Stimulated activated naive CD8-positive, alpha-beta T cell treated with anti-CD3 and anti-CD28 coated beads, Interleukin-15, Interleukin-2, amounts not matched to agents 100 ng/mL and 50 ng/mL, for 24 hours (primary cell): Measurements from ENCODE around the gene PRKAR2A.
A peak's percentile ranks its signal among the peaks of the same experiment; 100 is the strongest.

Source experiments
- H3K27ac Mint-ChIP-seq: one replicate; pipeline ENCODE4 v1.8.0; 2021; ENCODE audit warnings: mild to moderate bottlenecking, mixed read lengths
- H3K27me3 Mint-ChIP-seq: one replicate; pipeline ENCODE4 v1.8.0; 2021; ENCODE audit warnings: mixed read lengths
- H3K36me3 Mint-ChIP-seq: one replicate; pipeline ENCODE4 v1.8.0; 2021; ENCODE audit warnings: low read depth, mixed read lengths
- H3K4me1 Mint-ChIP-seq: one replicate; pipeline ENCODE4 v1.8.0; 2021; ENCODE audit warnings: low read depth, mixed read lengths
- H3K4me3 Mint-ChIP-seq: one replicate; pipeline ENCODE4 v1.8.0; 2021; ENCODE audit warnings: mild to moderate bottlenecking, mixed read lengths
- H3K9me3 Mint-ChIP-seq: one replicate; pipeline ENCODE4 v1.8.0; 2021; ENCODE audit warnings: mixed read lengths

Gene PRKAR2A

DNA sequence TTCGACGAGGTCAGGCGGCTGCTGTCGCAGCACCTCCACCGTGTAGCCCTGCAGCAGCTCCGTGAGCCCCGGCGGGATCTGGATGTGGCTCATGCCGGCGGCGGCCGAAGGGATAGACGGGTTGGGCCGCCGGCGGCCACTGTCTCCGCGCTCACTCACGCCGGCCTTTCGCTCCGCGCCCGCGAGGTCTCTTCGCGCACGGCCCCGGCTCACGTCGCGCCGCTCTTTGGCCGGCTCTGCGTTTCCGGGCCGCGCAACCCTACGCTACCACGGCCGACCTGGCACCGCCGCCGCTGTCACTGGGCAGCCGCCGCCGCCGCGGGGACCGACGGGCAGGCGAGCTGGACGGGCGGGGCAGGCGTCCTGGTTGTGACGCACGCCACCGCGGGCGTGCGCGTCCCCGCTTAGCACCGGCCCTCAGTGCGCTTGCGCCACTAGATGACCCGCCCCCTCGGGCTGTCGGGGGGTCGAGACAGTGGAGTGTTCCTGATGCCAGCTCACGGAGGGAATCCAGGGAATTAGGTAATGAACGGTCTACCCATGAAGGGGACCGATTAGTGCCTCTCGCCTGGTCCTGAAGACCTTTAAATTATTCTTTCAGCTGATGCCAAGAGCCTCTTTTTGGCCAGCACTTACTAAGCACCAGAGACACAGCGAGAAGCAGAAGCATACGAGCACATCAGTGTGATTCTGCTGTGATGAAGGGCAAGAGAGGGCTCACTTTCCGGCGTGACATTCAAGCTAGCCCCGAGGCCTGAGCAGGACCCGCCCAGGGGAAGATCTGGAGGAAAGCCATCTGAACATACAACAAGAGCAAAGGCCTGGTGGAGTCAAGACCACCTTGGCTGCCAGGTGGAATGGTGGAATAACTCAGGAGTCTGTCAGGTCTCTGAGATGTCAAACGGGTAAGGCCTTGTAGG is at the start of gene PRKAR2A:
PRKAR2A (minus strand) TSS at position 371 of the 920 bp plus-strand sequence; CDS start at position 93, 278 bp downstream.
- no peaks in the 10 kb centered on the region for H3K9me3 Mint-ChIP-seq

DNA sequence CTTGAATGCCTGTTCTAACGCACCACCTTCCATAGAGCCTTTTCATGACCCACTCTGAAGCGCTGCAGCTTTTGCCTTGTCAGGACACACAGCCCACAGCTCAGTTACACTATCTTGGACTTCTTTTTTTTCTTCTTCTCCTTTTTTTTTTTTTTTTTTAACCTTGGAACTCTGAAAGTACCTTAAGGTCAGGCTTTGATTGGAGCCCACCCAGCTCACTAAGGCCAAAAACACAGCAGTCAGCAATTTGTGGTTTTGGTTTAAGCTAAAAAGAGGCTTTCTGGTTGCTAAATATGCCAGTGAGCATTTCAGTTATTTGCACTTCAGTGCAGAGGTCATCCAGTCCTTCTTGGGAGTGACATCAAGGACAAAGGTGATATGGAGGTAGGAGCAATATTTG is 49.3 kb upstream of the PRKAR2A start:
- no peaks in the 10 kb centered on the region for H3K27me3 Mint-ChIP-seq
- peak overlapping the region; percentile 19 for H3K27ac Mint-ChIP-seq
- H3K4me1 Mint-ChIP-seq: peaks cover 29% of the 10 kb centered on the region
- peaks cover 4% of the 10 kb centered on the region for H3K36me3 Mint-ChIP-seq
- no peak overlapping the region for H3K4me3 Mint-ChIP-seq
- no peaks in the 10 kb centered on the region for H3K9me3 Mint-ChIP-seq

More for the DNA sequence above, at the start of gene PRKAR2A:
- peak within 1 kb of the TSS; percentile 88 for H3K4me3 Mint-ChIP-seq
- H3K36me3 Mint-ChIP-seq: peaks cover 7% of the 10 kb centered on the region
- peak within 1 kb of the TSS; percentile 93 for H3K27ac Mint-ChIP-seq
- no peaks in the 10 kb centered on the region for H3K27me3 Mint-ChIP-seq
- peaks cover 27% of the 10 kb centered on the region for H3K4me1 Mint-ChIP-seq

DNA sequence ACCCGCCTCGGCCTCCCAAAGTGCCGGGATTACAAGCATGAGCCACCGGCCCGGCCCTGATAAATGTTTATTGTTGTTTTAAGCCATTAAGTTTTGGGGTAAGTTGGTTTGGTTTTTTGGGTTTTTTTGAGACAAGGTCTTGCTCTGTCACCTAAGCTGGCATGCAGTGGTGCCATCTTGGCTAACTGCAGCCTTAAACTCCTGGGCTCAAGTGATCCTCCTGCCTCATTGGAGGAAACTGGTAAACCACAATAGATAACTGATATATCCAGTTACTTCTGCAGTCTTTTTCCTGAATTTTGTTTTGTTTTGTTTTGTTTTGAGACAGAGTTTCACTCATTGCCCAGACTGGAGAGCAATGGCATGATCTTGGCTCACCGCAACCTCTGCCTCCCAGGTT is 46.8 kb upstream of the PRKAR2A start:
- Mint-ChIP-seq H3K36me3 (peaks cover 12% of the 10 kb centered on the region), H3K4me3 (no peak overlapping the region), H3K27ac (no peak overlapping the region), H3K27me3 (no peaks in the 10 kb centered on the region), H3K4me1 (peaks cover 29% of the 10 kb centered on the region), H3K9me3 (no peaks in the 10 kb centered on the region)

DNA sequence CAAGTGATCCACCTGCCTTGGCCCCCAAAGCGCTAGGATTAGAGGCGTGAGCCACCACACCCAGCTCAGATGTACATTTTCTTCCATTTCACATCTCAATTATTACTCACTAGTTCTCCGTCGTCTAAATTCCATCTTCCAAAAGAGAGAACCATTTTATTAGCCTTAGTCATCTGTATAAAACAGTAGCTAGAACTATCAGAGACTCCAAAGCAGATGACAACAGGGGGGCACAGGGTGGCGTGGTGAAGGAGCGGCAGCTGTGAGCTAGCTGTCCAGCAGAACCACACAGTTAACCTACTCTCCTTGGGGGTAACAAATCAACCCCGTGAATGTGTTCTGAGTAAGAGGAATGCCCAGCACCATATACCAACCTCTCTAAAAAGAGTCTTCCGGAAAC is 43.9 kb upstream of the PRKAR2A start:
- H3K27me3 Mint-ChIP-seq: no peaks in the 10 kb centered on the region
- H3K36me3 Mint-ChIP-seq: peaks cover 12% of the 10 kb centered on the region
- H3K4me3 Mint-ChIP-seq: no peak overlapping the region
- H3K9me3 Mint-ChIP-seq: no peaks in the 10 kb centered on the region
- H3K4me1 Mint-ChIP-seq: peaks cover under 1% of the 10 kb centered on the region
- H3K27ac Mint-ChIP-seq: no peak overlapping the region

DNA sequence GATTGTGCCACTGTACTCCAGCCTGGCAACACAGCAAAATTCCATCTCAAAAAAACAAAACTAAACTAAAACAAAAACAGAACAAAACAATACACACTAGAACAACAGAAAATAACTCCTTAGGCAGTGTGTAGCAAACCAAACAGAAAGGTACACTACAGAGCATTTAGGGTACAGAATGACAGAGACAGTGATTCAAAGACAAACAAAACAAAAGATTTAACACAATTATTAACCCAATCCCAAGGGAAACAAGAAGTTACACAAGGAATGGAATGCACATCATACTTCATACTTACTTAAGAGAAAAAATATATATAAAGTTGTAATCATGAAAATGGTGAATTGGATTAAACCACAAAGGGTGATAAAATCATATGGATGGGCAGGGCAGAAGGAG is 38.1 kb upstream of the PRKAR2A start:
- no peaks in the 10 kb centered on the region for H3K4me1 Mint-ChIP-seq
- H3K27me3 Mint-ChIP-seq: no peaks in the 10 kb centered on the region
- H3K4me3 Mint-ChIP-seq: no peak overlapping the region
- H3K27ac Mint-ChIP-seq: no peak overlapping the region
- H3K9me3 Mint-ChIP-seq: no peaks in the 10 kb centered on the region
- peaks cover 7% of the 10 kb centered on the region for H3K36me3 Mint-ChIP-seq

DNA sequence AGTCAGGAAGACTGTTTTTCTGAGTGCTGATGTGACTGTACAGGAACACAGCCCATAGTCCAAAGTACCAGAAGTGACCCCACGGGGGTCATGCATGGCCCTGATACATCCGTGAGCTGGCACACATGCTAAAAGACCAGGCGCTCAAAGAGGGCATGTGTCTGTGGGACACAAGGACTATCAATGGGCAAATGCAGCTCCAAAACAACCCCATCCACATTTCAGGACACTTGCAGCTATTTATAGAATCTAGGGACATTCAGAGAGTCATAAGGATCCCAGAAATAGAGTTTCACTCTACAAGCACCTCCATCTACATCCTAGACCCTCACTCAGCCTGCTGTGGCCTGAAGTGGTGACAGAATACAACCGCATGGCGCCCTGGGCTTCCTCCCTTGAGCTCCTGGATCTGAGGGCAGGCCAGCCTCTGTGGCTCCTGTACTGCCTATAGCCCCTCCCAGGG is 34.0 kb upstream of the PRKAR2A start:
- peaks cover 3% of the 10 kb centered on the region for H3K4me1 Mint-ChIP-seq
- no peak overlapping the region for H3K4me3 Mint-ChIP-seq
- H3K27me3 Mint-ChIP-seq: no peaks in the 10 kb centered on the region
- H3K27ac Mint-ChIP-seq: no peak overlapping the region
- no peaks in the 10 kb centered on the region for H3K9me3 Mint-ChIP-seq
- H3K36me3 Mint-ChIP-seq: peaks cover 11% of the 10 kb centered on the region

DNA sequence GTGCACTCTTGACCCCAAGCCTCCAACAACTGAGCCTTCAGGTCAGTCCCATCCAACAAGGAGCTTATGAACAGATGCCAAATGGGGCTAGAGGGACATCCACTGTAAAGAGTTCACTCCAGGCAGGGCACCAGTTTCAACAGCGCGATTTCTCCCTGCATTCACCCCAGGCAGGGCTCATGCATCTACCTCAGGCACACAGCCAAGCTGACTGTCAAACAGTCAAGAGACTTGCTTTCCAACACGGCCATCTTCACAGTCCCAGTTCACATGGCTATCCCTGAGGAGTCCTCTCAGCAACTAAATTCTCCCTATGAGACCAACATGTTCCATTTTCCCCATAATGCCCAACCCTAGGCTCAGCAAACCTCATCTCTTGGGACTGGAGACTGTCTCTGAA is 33.3 kb upstream of the PRKAR2A start:
- peaks cover 11% of the 10 kb centered on the region for H3K36me3 Mint-ChIP-seq
- H3K4me1 Mint-ChIP-seq: peaks cover 3% of the 10 kb centered on the region
- no peak overlapping the region for H3K4me3 Mint-ChIP-seq
- no peaks in the 10 kb centered on the region for H3K27me3 Mint-ChIP-seq
- no peak overlapping the region for H3K27ac Mint-ChIP-seq
- H3K9me3 Mint-ChIP-seq: no peaks in the 10 kb centered on the region

DNA sequence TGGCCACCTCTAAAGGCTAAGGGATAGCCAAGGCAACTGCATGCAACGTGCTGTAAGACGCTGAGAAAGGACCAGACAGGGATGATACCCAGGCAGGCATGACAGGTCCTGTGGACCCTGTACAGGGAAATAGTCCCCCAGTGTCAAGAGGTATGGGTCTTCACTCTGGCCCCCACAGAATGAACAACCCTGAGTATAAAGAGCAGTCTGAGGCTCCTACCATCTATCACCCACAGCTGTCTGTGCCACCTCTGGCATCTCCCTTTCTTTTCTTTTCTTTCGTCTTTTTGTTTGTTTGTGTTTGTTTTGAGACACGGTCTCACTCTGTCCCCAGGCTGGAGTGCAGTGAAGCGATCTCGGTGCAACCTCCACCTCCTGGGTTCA is 32.3 kb upstream of the PRKAR2A start:
- no peaks in the 10 kb centered on the region for H3K27me3 Mint-ChIP-seq
- H3K4me1 Mint-ChIP-seq: peaks cover 3% of the 10 kb centered on the region
- H3K27ac Mint-ChIP-seq: no peak overlapping the region
- no peaks in the 10 kb centered on the region for H3K9me3 Mint-ChIP-seq
- no peak overlapping the region for H3K4me3 Mint-ChIP-seq
- peaks cover 10% of the 10 kb centered on the region for H3K36me3 Mint-ChIP-seq

DNA sequence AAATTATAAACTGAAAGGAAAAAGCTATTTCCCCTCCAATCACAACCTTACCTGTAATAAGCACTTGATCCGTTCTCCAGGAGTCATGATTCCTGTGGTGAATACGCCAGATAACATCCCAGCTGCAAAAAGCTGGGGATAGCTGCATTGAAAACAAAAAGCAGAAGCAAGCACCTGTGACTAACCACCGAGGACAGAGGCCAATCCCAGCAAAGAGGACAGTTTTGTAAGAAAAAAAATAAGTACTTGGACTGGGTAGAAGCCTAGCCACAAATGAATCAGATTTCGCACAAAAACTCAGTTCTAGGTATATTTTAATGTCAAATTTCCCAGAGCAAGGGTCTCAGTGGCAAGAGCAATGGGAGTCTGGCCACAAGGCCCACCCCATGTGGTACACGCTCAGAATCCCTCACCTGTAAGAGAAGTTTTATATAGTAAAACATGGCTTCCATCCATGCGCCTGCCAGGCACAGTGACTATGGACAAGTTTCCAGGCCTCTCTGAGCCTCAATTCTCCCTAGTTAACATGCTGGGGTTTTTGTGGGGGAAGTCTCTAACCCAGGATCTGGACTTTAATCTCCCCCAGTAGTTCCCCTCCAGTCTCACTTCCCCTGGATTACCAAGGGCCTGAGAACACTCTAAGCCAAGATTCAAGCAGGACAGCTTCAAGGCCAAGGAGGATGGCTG is 31.8 kb upstream of the PRKAR2A start:
- Mint-ChIP-seq H3K9me3 (no peaks in the 10 kb centered on the region), H3K4me1 (peaks cover 3% of the 10 kb centered on the region), H3K4me3 (no peak overlapping the region), H3K27me3 (no peaks in the 10 kb centered on the region), H3K36me3 (peaks cover 4% of the 10 kb centered on the region), H3K27ac (no peak overlapping the region)

DNA sequence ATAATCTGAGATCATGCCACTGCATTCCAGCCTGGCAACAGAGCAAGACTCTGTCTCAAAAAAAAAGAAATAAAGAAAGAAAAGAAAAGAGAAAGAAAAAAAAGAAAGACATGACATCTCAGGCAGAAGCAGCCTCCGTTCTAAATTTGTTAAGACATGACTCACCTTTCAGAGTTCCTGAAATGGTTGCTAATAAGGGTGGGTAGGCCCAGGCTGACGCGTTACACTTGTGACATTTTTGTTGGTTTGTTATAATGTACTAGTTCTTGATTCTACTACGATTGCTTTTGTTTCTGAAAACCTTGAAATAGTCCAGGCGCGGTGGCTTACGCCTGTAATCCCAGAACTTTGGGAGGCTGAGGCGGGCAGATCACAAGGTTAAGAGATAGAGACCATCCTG is 30.0 kb upstream of the PRKAR2A start:
- Mint-ChIP-seq H3K9me3 (no peaks in the 10 kb centered on the region), H3K4me3 (no peak overlapping the region), H3K27ac (peak overlapping the region; percentile 21), H3K27me3 (no peaks in the 10 kb centered on the region), H3K4me1 (peaks cover 3% of the 10 kb centered on the region), H3K36me3 (peaks cover 4% of the 10 kb centered on the region)

DNA sequence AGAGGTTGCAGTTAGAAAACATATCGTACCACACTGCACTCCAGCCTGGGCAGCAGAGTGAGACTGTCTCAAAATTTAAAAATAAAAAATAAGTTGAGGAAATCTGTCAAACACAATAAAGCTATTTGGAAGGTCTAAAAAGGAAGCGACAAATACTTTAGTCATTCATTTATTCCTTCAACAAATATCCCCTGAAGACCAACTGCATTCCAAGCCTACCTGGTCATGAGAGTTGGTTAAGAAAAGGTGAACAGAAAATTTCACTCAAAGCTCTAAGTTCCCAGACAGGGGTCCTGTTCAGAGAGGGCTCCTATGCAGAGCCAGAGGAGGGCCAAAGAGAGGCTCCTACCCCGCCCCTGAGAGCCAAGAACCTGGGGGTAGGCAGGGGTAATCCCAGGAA is 15.4 kb upstream of the PRKAR2A start:
- Mint-ChIP-seq H3K36me3 (peaks cover 27% of the 10 kb centered on the region), H3K4me3 (no peak overlapping the region), H3K9me3 (no peaks in the 10 kb centered on the region), H3K27me3 (no peaks in the 10 kb centered on the region), H3K4me1 (no peaks in the 10 kb centered on the region), H3K27ac (no peak overlapping the region)

DNA sequence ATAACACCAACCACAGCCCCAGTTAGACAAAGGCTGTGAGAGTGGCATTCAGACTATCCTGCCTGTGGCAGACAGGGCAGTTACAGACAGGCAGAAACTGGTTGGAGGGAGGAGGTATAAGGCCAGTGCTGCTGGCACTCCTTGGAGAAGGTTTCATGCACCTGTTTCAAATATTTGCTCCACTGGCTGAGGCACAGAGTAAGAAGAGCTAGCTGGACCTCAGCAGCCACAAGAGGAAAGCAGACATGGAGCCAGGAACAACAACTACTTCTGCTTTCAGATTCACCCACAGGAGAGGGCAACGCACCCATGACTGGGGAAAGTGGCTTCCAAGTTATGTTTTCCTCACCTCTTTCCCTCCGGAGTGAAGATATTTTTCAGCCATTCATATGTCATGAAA is 11.5 kb upstream of the PRKAR2A start:
- Mint-ChIP-seq H3K4me3 (no peak overlapping the region), H3K4me1 (no peaks in the 10 kb centered on the region), H3K27ac (no peak overlapping the region), H3K9me3 (no peaks in the 10 kb centered on the region), H3K36me3 (peaks cover 26% of the 10 kb centered on the region), H3K27me3 (no peaks in the 10 kb centered on the region)

DNA sequence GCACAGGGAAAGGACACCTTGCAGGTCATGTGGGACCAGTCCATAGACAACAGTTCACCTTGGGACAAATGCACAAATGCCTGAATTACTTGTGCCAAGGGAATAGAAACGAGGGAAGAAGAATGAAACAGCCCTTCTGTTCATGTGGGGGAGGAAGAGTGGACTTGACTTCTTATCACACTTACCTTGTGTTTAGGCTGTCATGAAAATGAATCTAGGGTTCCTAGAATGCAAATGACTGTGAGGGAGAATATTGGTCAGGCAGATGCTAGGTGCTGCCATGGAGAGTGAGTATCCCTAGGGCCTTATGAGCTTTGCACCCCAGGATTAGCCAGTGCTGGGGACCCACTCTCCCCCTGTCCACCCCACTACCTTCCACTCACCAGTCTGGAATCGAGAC is 11.0 kb upstream of the PRKAR2A start:
- no peaks in the 10 kb centered on the region for H3K27me3 Mint-ChIP-seq
- no peak overlapping the region for H3K27ac Mint-ChIP-seq
- H3K36me3 Mint-ChIP-seq: peaks cover 26% of the 10 kb centered on the region
- H3K9me3 Mint-ChIP-seq: no peaks in the 10 kb centered on the region
- H3K4me3 Mint-ChIP-seq: no peak overlapping the region
- H3K4me1 Mint-ChIP-seq: no peaks in the 10 kb centered on the region

DNA sequence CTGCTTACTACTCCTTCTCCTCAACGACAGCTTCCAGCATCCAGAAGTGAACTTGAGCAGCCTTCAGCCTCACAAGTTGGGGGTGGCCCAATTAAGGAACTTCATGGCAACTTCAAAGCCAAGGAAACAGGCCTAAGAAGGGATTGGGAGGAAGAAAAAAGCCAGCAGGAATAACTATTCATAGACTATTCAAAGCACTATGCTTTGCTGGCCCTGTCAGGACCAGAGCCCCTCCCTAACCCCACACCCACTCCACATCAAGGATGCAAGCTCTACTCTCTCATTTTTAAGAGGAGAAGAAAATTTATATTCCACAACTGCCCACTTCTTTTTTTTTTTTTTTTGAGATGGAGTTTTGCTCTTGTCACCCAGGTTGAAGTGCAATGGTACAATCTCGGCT is 10.0 kb upstream of the PRKAR2A start:
- H3K9me3 Mint-ChIP-seq: no peaks in the 10 kb centered on the region
- no peak overlapping the region for H3K4me3 Mint-ChIP-seq
- H3K4me1 Mint-ChIP-seq: no peaks in the 10 kb centered on the region
- H3K36me3 Mint-ChIP-seq: peaks cover 25% of the 10 kb centered on the region
- H3K27me3 Mint-ChIP-seq: no peaks in the 10 kb centered on the region
- no peak overlapping the region for H3K27ac Mint-ChIP-seq

DNA sequence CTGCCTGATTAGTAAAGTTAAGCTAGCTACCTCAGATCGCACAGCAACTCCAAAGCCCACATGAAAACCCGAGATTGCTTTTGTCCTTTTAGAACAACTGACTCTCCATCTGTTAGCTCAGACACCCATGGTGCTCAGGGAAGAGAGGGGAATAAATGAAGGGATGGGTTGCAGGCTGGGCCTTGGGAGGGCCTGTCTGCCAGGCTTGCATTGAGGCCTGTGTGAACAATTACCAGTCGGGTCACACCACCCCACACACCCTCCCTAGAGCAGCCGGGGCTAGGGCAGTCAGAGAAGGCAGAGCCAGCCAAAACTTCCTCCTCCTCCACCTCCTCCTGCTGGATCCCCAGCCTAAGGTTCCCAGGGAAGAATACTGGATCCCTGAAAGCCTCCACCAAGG is 8.8 kb upstream of the PRKAR2A start:
- Mint-ChIP-seq H3K4me1 (no peaks in the 10 kb centered on the region), H3K27me3 (no peaks in the 10 kb centered on the region), H3K27ac (no peak overlapping the region), H3K36me3 (peaks cover 17% of the 10 kb centered on the region), H3K9me3 (no peaks in the 10 kb centered on the region), H3K4me3 (no peak overlapping the region)
